Hepatocyte (in vitro differentiated cells): ENCODE results near the gene MGLL. TPM values are rescaled to one million over a fixed set of nuclear protein-coding genes. Genes with fewer than 3 reads are reported as not detected.

ENCODE experiments used
- DNase-seq: peaks from one replicate; pipeline ENCODE4 v3.0.0-alpha.2; 2016; ENCODE audit warnings: low spot score
- H2AFZ ChIP-seq: fragments of 200-600 bp; sonication (generic); 2 replicates; pipeline ENCODE4 v1.6.0; 2016; ENCODE audit warnings: antibody characterized with exemption, mild to moderate bottlenecking
- H3K27ac ChIP-seq: fragments of 200-600 bp; sonication (generic); 2 replicates; pipeline ENCODE4 v1.5.1; 2016; ENCODE audit warnings: mild to moderate bottlenecking
- H3K27me3 ChIP-seq: fragments of 200-600 bp; sonication (generic); 2 replicates; pipeline ENCODE4 v1.6.1; 2016
- H3K36me3 ChIP-seq: fragments of 200-600 bp; sonication (generic); replicated peaks from 2 replicates; pipeline ENCODE4 v1.5.1; 2016; ENCODE audit warnings: low read depth; ENCODE audit not compliant: insufficient read depth
- H3K4me1 ChIP-seq: fragments of 200-600 bp; sonication (generic); 2 replicates; pipeline ENCODE4 v1.5.1; 2016; ENCODE audit warnings: mild to moderate bottlenecking, moderate library complexity; ENCODE audit not compliant: insufficient read depth
- H3K4me2 ChIP-seq: fragments of 200-600 bp; sonication (generic); 2 replicates; pipeline ENCODE4 v1.6.0; 2016
- H3K4me3 ChIP-seq: fragments of 200-600 bp; sonication (generic); 2 replicates; pipeline ENCODE4 v1.5.1; 2016; ENCODE audit warnings: mild to moderate bottlenecking
- H3K79me2 ChIP-seq: fragments of 200-600 bp; sonication (generic); 2 replicates; pipeline ENCODE4 v1.6.0; 2017; ENCODE audit warnings: mild to moderate bottlenecking
- H3K9me2 ChIP-seq: fragments of 200-600 bp; sonication (generic); replicated peaks from 2 replicates; pipeline ENCODE4 v1.6.0; 2017; ENCODE audit warnings: mild to moderate bottlenecking; ENCODE audit not compliant: insufficient read depth
- H3K9me3 ChIP-seq: fragments of 200-600 bp; sonication (generic); 2 replicates; pipeline ENCODE4 v1.5.1; 2016; ENCODE audit warnings: low read depth, mild to moderate bottlenecking
- H4K20me1 ChIP-seq: fragments of 200-600 bp; sonication (generic); 2 replicates; pipeline ENCODE4 v1.6.0; 2016; ENCODE audit warnings: mild to moderate bottlenecking; ENCODE audit not compliant: insufficient read depth, poor library complexity, severe bottlenecking
- EZH2 ChIP-seq: fragments of 200-600 bp; sonication (generic); IDR thresholded peaks from 2 replicates; pipeline ENCODE4 v1.6.1; 2016; ENCODE audit warnings: antibody characterized with exemption, mild to moderate bottlenecking, borderline replicate concordance
- EZH2phosphoT487 ChIP-seq: fragments of 200-600 bp; sonication (generic); IDR thresholded peaks from one replicate; pipeline ENCODE4 v1.6.1; 2018; ENCODE audit warnings: antibody characterized with exemption, mild to moderate bottlenecking, low read depth, moderate library complexity; ENCODE audit not compliant: unreplicated experiment, severe bottlenecking
- WGBS: methylation state at CpG from one replicate; pipeline ENCODE4 v1.1.6; 2016; ENCODE audit warnings: low lambda C conversion rate; ENCODE audit errors: missing lambda C conversion rate; 5-methylcytosine and 5-hydroxymethylcytosine counted together
- polyA plus RNA-seq: library from polyadenylated mRNA; unstranded; fragments of >200 nt; fragmentation: Nextera tagmentation; extraction: Ambion mirVana; gene quantifications from 2 replicates; pipeline ENCODE4 v1.2.1, GENCODE V29; 2016
- total RNA-seq: library from RNA; depleted of rRNA; stranded (reverse); fragments of >200 nt; gene quantifications from 2 replicates; pipeline ENCODE4 v1.2.3, GENCODE V29; 2014
- TF ChIP-seq, protein P1 (sequence below): fragments of 200-600 bp; sonication (generic); IDR thresholded peaks from 2 replicates; pipeline ENCODE4 v1.5.1; 2016; ENCODE audit warnings: antibody characterized with exemption, mild to moderate bottlenecking; ENCODE audit not compliant: poor library complexity

Gene MGLL
- total and polyA plus RNA-seq, 2 experiments from 2014 or later = 7.3 to 21.4 TPM

GRCh38 chr3:127758013-127758412 is 64.3 kb downstream of the MGLL start:
- Histone ChIP-seq H3K9me2 (no peaks in the 10 kb centered on the region), H3K27me3 (no peaks in the 10 kb centered on the region), H3K27ac (no peak overlapping the region), H3K4me1 (no peaks in the 10 kb centered on the region), H4K20me1 (no peaks in the 10 kb centered on the region), H3K9me3 (no peaks in the 10 kb centered on the region), H3K4me3 (no peak overlapping the region), H3K36me3 (no peaks in the 10 kb centered on the region), H3K79me2 (no peaks in the 10 kb centered on the region), H3K4me2 (no peak overlapping the region), H2AFZ (no peak overlapping the region)
- 86% methylated on average over 3 of the region's 3 CpGs for WGBS
- TF ChIP-seq EZH2 = no peak
- TF ChIP-seq, protein P1, sequence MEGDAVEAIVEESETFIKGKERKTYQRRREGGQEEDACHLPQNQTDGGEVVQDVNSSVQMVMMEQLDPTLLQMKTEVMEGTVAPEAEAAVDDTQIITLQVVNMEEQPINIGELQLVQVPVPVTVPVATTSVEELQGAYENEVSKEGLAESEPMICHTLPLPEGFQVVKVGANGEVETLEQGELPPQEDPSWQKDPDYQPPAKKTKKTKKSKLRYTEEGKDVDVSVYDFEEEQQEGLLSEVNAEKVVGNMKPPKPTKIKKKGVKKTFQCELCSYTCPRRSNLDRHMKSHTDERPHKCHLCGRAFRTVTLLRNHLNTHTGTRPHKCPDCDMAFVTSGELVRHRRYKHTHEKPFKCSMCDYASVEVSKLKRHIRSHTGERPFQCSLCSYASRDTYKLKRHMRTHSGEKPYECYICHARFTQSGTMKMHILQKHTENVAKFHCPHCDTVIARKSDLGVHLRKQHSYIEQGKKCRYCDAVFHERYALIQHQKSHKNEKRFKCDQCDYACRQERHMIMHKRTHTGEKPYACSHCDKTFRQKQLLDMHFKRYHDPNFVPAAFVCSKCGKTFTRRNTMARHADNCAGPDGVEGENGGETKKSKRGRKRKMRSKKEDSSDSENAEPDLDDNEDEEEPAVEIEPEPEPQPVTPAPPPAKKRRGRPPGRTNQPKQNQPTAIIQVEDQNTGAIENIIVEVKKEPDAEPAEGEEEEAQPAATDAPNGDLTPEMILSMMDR = no peak
- no peak for TF ChIP-seq EZH2phosphoT487
- DNase-seq = no peak

DNA sequence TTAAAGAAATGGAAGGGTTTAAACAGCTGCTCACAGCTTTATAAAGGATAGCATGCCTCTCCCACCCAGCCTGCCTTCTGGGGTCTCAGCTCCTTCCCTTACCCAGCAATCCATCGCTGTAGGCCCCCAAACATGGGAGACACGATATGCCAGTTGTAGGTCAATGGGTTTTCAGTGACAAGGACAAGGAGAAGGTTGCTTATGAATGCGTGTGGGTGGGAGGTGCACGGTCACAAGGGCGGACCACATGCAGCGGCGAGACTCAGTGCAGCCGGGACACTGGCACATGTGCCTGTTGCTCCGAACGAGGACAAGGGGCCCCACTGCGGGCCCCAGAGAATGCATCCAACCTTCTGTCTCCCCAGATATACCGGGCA is 67.0 kb downstream of the MGLL start:
- no peaks in the 10 kb centered on the region for H3K9me2 ChIP-seq
- H4K20me1 ChIP-seq = no peaks in the 10 kb centered on the region
- no peak overlapping the region for H3K4me2 ChIP-seq
- WGBS = 99% methylated on average over 11 of the region's 12 CpGs
- H3K4me1 ChIP-seq = no peaks in the 10 kb centered on the region
- H2AFZ ChIP-seq = no peak overlapping the region
- H3K9me3 ChIP-seq = no peaks in the 10 kb centered on the region
- TF ChIP-seq EZH2phosphoT487 (no peak), EZH2 (no peak)
- TF ChIP-seq, protein P1 = no peak
- no peak overlapping the region for H3K4me3 ChIP-seq
- H3K79me2 ChIP-seq = no peaks in the 10 kb centered on the region
- DNase-seq = no peak
- no peak overlapping the region for H3K27ac ChIP-seq
- no peaks in the 10 kb centered on the region for H3K36me3 ChIP-seq
- no peaks in the 10 kb centered on the region for H3K27me3 ChIP-seq

DNA sequence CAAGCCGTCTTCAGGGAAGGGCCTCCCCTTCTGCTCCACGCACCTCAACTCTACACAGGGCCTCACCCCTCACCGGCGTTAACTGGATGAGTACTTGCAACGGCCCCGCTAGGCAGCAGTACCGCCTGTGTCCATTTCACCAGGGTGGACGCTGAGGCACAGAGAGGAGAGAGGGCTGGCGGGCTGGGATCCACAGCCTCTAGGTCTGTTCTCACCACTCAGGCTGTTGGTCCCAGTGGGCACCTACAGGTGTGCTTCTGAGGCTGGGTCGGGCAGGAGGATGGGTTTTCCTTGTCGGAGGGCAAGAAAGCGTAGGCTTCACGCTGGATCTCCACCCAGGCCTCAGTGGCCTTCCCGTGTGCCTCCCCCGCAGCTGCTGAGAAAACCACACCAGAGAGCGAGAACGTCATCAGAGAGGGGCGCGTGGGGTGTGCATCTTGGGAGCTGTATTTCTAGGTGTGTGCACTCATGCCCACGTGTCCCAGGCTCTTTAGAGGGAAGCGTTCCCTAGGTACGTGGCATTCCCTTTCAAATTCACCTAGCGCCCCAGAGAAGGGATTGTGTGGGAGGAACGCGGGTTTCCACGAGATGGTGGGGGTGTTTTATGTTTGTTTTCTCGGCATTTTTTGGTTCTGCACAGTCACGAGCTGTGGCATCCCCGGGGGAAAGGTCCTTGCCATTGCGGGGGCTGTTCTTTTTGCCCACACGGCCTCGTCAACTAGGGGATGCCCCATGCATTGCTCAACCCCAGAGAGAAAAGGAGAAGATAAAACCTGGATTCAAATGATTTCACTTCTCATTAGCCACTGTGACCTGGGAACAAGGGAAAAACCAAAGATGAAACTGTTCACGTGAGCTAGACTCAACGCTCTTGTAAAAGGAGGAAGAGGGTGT is 67.7 kb downstream of the MGLL start:
- 91% methylated on average over 34 of the region's 34 CpGs for WGBS
- Histone ChIP-seq H4K20me1 (no peaks in the 10 kb centered on the region), H3K79me2 (no peaks in the 10 kb centered on the region), H3K9me2 (no peaks in the 10 kb centered on the region), H3K4me2 (no peak overlapping the region), H2AFZ (no peak overlapping the region), H3K27me3 (no peaks in the 10 kb centered on the region), H3K36me3 (no peaks in the 10 kb centered on the region), H3K9me3 (no peaks in the 10 kb centered on the region), H3K4me3 (no peak overlapping the region), H3K4me1 (no peaks in the 10 kb centered on the region), H3K27ac (no peak overlapping the region)
- TF ChIP-seq, protein P1 = no peak
- no peak for TF ChIP-seq EZH2
- TF ChIP-seq EZH2phosphoT487 = no peak
- no peak for DNase-seq
